A673 (cell line): ENCODE results near the gene VPS9D1. TPM values are rescaled to one million over a fixed set of nuclear protein-coding genes. Genes with fewer than 3 reads are reported as not detected.

Source experiments
- BruUV-seq: library from RNA; stranded (reverse); fragments of 400-500 nt; replicated peaks from 2 replicates; lab custom pipeline; 2021; lab: Mats Ljungman, UMichigan
- CTCF ChIA-PET: fragments of 300-600 bp; sonication (Branson Sonifier 250); formaldehyde crosslinking; loops from one replicate; lab custom pipeline; 2022; ENCODE audit warnings: antibody characterized with exemption; lab: Charles Lee
- POLR2A ChIA-PET: fragments of 300-600 bp; sonication (Branson Sonifier 250); formaldehyde crosslinking; loops from one replicate; lab custom pipeline; 2022; ENCODE audit warnings: antibody characterized with exemption; ENCODE audit not compliant: low non-redundant PET; lab: Charles Lee
- DNase-seq: peaks from one replicate; pipeline ENCODE4 v3.0.0-alpha.2; 2015; ENCODE audit warnings: low spot score
- H3K27ac ChIP-seq: fragments of 200-600 bp; sonication (generic); 2 replicates; pipeline ENCODE4 v1.5.1; 2016; ENCODE audit warnings: mixed run types, low read depth, mild to moderate bottlenecking, mixed read lengths, antibody characterized with exemption, low read length; ENCODE audit not compliant: poor library complexity, severe bottlenecking
- H3K27me3 ChIP-seq: fragments of 200-600 bp; sonication (generic); replicated peaks from 2 replicates; pipeline ENCODE4 v1.6.1; 2017; ENCODE audit warnings: mixed run types, low read depth, mild to moderate bottlenecking, mixed read lengths, antibody characterized with exemption, low read length; ENCODE audit not compliant: insufficient read depth, poor library complexity
- H3K36me3 ChIP-seq: fragments of 200-600 bp; sonication (generic); 2 replicates; pipeline ENCODE4 v1.6.1; 2016; ENCODE audit warnings: mixed run types, mild to moderate bottlenecking, mixed read lengths, antibody characterized with exemption, low read length; ENCODE audit not compliant: insufficient read depth, poor library complexity, severe bottlenecking
- H3K4me1 ChIP-seq: fragments of 200-600 bp; sonication (generic); 2 replicates; pipeline ENCODE4 v1.6.1; 2017; ENCODE audit warnings: mixed run types, mild to moderate bottlenecking, mixed read lengths, antibody characterized with exemption, low read length; ENCODE audit not compliant: insufficient read depth, poor library complexity, severe bottlenecking
- H3K4me3 ChIP-seq: fragments of 200-600 bp; sonication (generic); 2 replicates; pipeline ENCODE4 v1.5.1; 2016; ENCODE audit warnings: low read depth, mixed run types, mild to moderate bottlenecking, mixed read lengths, low read length; ENCODE audit not compliant: poor library complexity, severe bottlenecking
- H3K9me3 ChIP-seq: fragments of 200-600 bp; sonication (generic); 2 replicates; pipeline ENCODE4 v1.6.1; 2016; ENCODE audit warnings: mixed run types, low read depth, mild to moderate bottlenecking, mixed read lengths, antibody characterized with exemption, low read length; ENCODE audit not compliant: poor library complexity, severe bottlenecking
- CTCF ChIP-seq: fragments of 300-800, 200-600 bp; sonication (generic); conservative IDR thresholded peaks from 2 replicates; pipeline ENCODE4 v1.5.1; 2017; ENCODE audit warnings: low read depth, mild to moderate bottlenecking, antibody characterized with exemption, low read length, moderate library complexity, mixed read lengths
- EZH2 ChIP-seq: fragments of 200-600 bp; sonication (generic); IDR thresholded peaks from 2 replicates; pipeline ENCODE4 v1.6.1; 2017; ENCODE audit warnings: borderline replicate concordance, low read depth, mild to moderate bottlenecking, mixed read lengths, antibody characterized with exemption, low read length; ENCODE audit not compliant: poor library complexity, severe bottlenecking
- intact Hi-C: fragments of 100-400 bp; cut with micrococcal nuclease; formaldehyde crosslinking; loops from one replicate; pipeline ENCODE4 v1.10.0; 2022; ENCODE audit not compliant: unreplicated experiment
- total RNA-seq: library from RNA; stranded (reverse); gene quantifications from 2 replicates; pipeline ENCODE4 v1.2.3, GENCODE V29; 2021

The VPS9D1 gene
- total RNA-seq, 1 experiment from 2014 or later = 3.4 TPM

DNA sequence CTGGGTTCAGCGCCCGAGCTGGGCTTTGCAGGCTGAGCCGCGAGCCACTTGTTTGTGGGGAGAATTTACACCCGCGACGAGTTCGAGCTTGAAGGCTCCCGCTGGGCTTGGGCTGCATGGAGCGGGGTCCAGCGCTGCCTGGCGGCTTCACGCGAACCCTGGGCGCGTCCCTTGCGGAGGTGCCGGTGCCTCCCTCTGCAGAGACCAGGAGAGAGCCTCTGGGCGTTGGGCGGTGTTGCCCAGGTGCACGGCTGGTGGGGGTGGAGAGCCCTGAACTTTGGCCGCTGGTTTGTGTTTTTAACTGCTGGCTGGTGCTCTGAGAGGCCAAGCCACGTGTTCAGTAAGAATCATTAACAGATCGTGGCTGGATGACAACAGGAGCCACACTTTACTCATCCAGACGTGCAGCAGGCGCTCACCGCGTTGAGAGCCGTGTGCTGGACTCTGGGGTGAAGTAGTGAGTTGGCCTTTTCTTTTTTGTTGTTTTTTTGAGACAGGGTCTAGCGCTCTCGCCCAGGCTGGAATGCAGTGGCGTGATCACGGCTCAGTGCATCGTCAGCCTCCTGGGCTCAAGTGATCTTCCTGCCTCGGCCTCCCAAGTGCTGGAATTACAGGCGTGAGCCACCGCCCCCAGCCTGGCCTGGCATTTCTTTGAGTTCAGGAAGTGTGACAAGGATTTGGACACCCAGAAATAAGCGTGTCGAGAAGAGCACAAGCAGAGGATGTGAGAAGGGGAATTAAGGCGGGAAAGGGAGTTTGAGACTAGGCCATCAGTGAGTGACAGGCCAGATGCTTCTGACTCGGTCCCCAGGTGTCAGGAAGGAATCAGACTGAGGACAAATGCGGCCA, 33.4 kb downstream of the VPS9D1 start:
- CTCF ChIA-PET = interaction anchor here (0.5 to 0.8 kb wide), 2 partner anchors 71 to 84 kb away, joined by 3 read pairs; no protein-coding TSS in a partner anchor
- Histone ChIP-seq H3K4me1 (peaks cover 7% of the 10 kb centered on the region), H3K9me3 (no peaks in the 10 kb centered on the region), H3K36me3 (peaks cover 39% of the 10 kb centered on the region), H3K4me3 (peak overlapping the region; percentile 72), H3K27ac (peak overlapping the region; percentile 95), H3K27me3 (no peaks in the 10 kb centered on the region)
- no peak for DNase-seq
- intact Hi-C loops = no loop called here
- POLR2A ChIA-PET = interaction anchor here (0.5 kb wide), 1 partner anchor 118 kb away, joined by 5 read pairs; no protein-coding TSS in a partner anchor
- TF ChIP-seq EZH2 (no peak), CTCF (0 out of 2 replicates have a peak, but pooled peaks have one; percentile 13)
- BruUV-seq = TSS peak; percentile 65

DNA sequence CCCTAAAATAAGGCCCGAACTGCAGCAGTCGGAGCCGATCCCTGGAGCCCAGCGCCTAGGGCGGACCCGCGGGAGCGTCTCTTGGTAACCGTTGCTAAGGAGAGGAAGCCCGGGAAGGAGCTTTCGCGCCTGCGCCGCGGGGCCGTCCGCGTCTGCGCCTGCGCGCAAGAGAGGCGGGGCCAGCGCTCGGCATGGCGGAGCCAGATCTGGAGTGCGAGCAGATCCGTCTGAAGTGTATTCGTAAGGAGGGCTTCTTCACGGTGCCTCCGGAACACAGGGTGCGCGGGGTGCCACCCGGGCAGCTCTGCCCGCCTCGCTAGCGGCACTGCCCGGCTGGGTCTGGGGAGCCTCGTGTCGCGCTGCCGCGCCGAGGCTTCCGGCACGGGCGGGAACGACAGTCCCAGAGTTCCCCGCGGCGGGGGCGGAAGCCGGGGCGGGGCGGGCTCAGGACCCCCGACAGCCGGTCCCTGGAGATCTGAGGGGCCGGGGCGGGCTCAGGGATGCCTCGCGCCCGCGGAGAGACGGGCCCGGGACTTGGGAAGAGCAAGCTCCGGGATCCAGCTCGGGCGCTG, 34.1 kb downstream of the VPS9D1 start, which contains the start of gene CDK10:
Gene CDK10, plus strand, starts transcription at position 170 of the 572 bp plus-strand sequence. Its CDS starts 22 bp downstream, at position 192.
- CTCF ChIA-PET = interaction anchor here (0.5 to 0.8 kb wide), 2 partner anchors 70 to 84 kb away, joined by 3 read pairs; no protein-coding TSS in a partner anchor
- intact Hi-C loops = no loop called here
- H3K9me3 ChIP-seq = no peaks in the 10 kb centered on the region

More for the DNA sequence above, 34.1 kb downstream of the VPS9D1 start, which contains the start of gene CDK10:
- TF ChIP-seq EZH2 (no peak), CTCF (no peak)
- Histone ChIP-seq H3K36me3 (peaks cover 35% of the 10 kb centered on the region), H3K27me3 (no peaks in the 10 kb centered on the region), H3K4me3 (peak within 1 kb of the TSS; percentile 72), H3K4me1 (peaks cover 7% of the 10 kb centered on the region), H3K27ac (peak within 1 kb of the TSS; percentile 95)
- peak; percentile 96 for DNase-seq
- POLR2A ChIA-PET = no interaction called here
- BruUV-seq = no TSS peak
